ENCODE results near the gene NSDHL. TPM values are rescaled to one million over a fixed set of nuclear protein-coding genes. Genes with fewer than 3 reads are reported as not detected.

The NSDHL gene
- total and polyA plus RNA-seq, 4 experiments from 2014 or later, result 6.5 to 20.3 (median 11.4) TPM

DNA sequence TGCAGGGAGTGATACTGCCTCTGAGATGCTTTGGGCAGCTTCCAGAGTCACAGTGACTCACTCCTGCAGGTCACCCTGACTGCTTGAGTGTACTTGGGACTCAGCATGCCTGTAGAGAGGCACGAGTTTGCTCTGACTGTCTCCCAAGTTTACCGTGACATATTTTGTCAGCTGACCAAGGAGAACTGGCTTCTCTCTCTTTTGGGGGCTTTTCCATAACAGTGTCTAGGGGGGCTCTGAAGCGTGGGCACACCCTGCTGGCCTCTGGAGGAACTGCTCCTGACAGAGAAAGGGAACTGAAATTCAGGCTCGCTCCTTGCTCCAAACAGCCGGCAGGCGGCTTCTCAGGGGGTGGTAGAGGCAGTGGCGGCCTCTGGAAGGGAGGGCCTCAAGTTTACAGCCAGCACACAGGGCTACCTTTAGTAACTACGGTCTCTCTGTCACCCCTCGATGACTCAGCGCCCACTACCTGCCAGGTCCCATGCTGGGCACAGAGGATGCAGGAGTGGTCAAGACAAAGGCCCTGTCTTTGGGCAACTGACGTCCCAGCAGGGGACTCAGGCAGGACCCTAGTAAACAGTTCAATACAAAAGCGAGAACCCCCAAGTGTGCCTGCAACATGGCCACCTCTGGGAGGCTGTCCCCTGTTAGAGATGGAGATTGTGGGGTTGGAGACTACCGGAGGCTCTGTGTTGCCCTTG, 84.8 kb downstream of the NSDHL start:
- ChIA-PET CTCF (ENCODE audit: partially characterized antibody) (no interaction called here), POLR2A (ENCODE audit: partially characterized antibody) (no interaction called here)
- H3K4me1 Mint-ChIP-seq, result no peaks in the 10 kb centered on the region
- no peaks in the 10 kb centered on the region for H3K36me3 Mint-ChIP-seq
- intact Hi-C loops (cut with micrococcal nuclease), result no loop called here
- H3K9me3 Mint-ChIP-seq, result no peaks in the 10 kb centered on the region
- no peaks in the 10 kb centered on the region for H3K27me3 Mint-ChIP-seq
- H3K4me3 ChIP-seq (ENCODE audit: low read length in 2 of 2), result no peak overlapping the region
- H3K9me3 ChIP-seq (ENCODE audit: control insufficient read depth in 1 of 2, low read length in 2 of 2), result no peaks in the 10 kb centered on the region
- no peak overlapping the region for H3K4me3 Mint-ChIP-seq
- H3K27ac Mint-ChIP-seq, result no peak overlapping the region
- H3K27ac ChIP-seq (ENCODE audit: low read depth, low read length), result no peak overlapping the region
- no peaks in the 10 kb centered on the region for H3K4me1 ChIP-seq (ENCODE audit: insufficient read depth, low read length)
- DNase-seq, result no peak
- no peaks in the 10 kb centered on the region for H3K27me3 ChIP-seq (ENCODE audit: insufficient read depth, low read length)
- H3K36me3 ChIP-seq (ENCODE audit: insufficient read depth, low read length), result no peaks in the 10 kb centered on the region

DNA sequence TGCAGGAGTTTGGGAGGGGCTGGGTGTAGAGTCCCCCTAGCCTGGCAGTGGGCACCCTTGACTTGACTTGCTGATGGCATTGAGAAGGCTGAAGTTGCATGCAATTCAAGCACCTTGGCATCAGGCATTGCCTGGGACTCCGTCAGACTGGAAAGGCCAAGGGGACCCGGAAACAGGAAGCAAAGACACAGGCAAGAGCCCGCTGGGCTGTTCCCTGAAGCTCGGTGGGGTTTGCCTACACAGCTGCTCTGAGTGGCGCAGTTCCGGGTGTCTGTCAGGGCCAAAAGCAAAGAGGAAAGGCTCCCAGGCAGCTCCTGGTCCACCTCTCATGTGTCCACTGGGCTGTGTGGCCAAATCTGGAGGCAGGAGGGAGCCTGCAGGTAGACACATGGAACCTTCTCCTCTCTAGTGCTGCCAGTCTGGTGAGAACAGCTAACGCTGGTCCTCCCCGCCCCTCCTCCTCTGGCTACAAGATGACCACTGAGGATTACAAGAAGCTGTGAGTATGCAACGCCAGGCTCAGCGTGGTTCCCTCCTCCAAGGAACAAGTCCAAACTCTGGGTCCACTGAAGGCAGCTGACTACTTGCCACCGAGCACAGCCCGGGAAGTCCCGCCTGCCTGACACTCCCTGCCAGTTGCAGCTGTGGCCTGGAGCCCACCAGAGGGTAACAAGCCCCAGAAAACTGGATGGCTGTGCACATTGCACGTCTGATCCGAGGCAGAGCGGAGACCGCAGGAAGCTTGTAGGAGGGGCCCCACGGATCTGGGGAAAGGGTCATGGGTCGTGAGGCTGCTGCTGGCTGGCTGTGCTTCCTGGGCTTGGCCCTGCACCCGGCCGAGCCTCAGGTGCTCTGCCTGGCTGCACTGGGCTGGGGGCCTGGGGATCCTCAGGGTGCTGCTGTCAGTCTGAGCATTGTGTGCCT, 87.1 kb downstream of the NSDHL start:
- Histone ChIP-seq H3K4me3 (ENCODE audit: low read length in 2 of 2) (no peak overlapping the region), H3K4me1 (ENCODE audit: insufficient read depth, low read length) (no peaks in the 10 kb centered on the region), H3K27ac (ENCODE audit: low read depth, low read length) (no peak overlapping the region), H3K9me3 (ENCODE audit: control insufficient read depth in 1 of 2, low read length in 2 of 2) (no peaks in the 10 kb centered on the region), H3K27me3 (ENCODE audit: insufficient read depth, low read length) (no peaks in the 10 kb centered on the region), H3K36me3 (ENCODE audit: insufficient read depth, low read length) (no peaks in the 10 kb centered on the region)
- no peaks in the 10 kb centered on the region for H3K36me3 Mint-ChIP-seq
- H3K4me3 Mint-ChIP-seq, result no peak overlapping the region
- no peaks in the 10 kb centered on the region for H3K9me3 Mint-ChIP-seq
- no peak for DNase-seq
- no peak overlapping the region for H3K27ac Mint-ChIP-seq
- H3K4me1 Mint-ChIP-seq, result peaks cover 0 to 3% (median 0%) of the 10 kb centered on the region in 4 donors
- intact Hi-C loops (cut with micrococcal nuclease), result no loop called here
- CTCF ChIA-PET (ENCODE audit: partially characterized antibody), result interaction anchor here (1.3 kb wide), 1 partner anchor 10 kb away, joined by 3 read pairs; no protein-coding TSS in a partner anchor
- no peaks in the 10 kb centered on the region for H3K27me3 Mint-ChIP-seq
- POLR2A ChIA-PET (ENCODE audit: partially characterized antibody), result no interaction called here

DNA sequence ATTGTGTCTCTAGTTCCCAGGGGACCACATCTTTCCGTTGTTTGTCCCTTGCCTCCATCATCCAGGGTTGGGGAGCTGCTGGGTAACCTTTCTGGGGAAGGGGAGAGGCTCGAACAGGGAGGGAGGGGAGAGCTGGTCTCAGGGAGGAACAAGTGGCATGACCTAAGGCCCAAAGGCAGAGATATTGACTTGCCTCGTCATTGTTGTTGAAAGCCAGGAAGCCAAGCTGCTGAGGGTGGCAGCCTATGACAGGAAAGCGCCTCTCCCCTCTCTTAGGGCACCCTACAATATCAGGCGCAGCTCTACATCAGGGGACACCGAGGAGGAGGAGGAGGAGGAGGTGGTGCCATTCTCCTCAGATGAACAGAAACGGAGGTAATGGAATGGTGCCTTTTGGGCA, 87.8 kb downstream of the NSDHL start:
- H3K36me3 ChIP-seq (ENCODE audit: insufficient read depth, low read length), result no peaks in the 10 kb centered on the region
- H3K4me3 Mint-ChIP-seq, result no peak overlapping the region
- no peak overlapping the region for H3K27ac Mint-ChIP-seq
- no peak overlapping the region for H3K27ac ChIP-seq (ENCODE audit: low read depth, low read length)
- H3K9me3 ChIP-seq (ENCODE audit: control insufficient read depth in 1 of 2, low read length in 2 of 2), result no peaks in the 10 kb centered on the region
- no peaks in the 10 kb centered on the region for H3K4me1 ChIP-seq (ENCODE audit: insufficient read depth, low read length)
- ChIA-PET POLR2A (ENCODE audit: partially characterized antibody) (no interaction called here), CTCF (ENCODE audit: partially characterized antibody) (interaction anchor here (1.3 kb wide), 1 partner anchor 11 kb away, joined by 3 read pairs; no protein-coding TSS in a partner anchor)
- no peaks in the 10 kb centered on the region for H3K27me3 Mint-ChIP-seq
- intact Hi-C loops (cut with micrococcal nuclease), result no loop called here
- no peaks in the 10 kb centered on the region for H3K9me3 Mint-ChIP-seq
- H3K36me3 Mint-ChIP-seq, result no peaks in the 10 kb centered on the region
- no peak overlapping the region for H3K4me3 ChIP-seq (ENCODE audit: low read length in 2 of 2)
- peaks cover 0 to 3% (median 0%) of the 10 kb centered on the region in 4 donors for H3K4me1 Mint-ChIP-seq
- DNase-seq, result no peak
- no peaks in the 10 kb centered on the region for H3K27me3 ChIP-seq (ENCODE audit: insufficient read depth, low read length)

Other genes with a start within 250 kb of the NSDHL start
- not detected for gene GABRQ, start 193.2 kb upstream of the NSDHL start, total RNA-seq
- not detected for gene GABRQ, start 193.2 kb upstream of the NSDHL start, polyA plus RNA-seq
- not detected for gene MAGEA3, start 132.3 kb upstream of the NSDHL start, total RNA-seq
- gene MAGEA3, start 132.3 kb upstream of the NSDHL start, polyA plus RNA-seq, result not detected
- gene CSAG2, start 121.8 kb upstream of the NSDHL start, total RNA-seq, result not detected
- not detected for gene CSAG2, start 121.8 kb upstream of the NSDHL start, polyA plus RNA-seq
- not detected for gene MAGEA2B, start 116.4 kb upstream of the NSDHL start, total RNA-seq
- gene MAGEA2B, start 116.4 kb upstream of the NSDHL start, polyA plus RNA-seq, result not detected
- gene CSAG1, start 97.3 kb upstream of the NSDHL start, total RNA-seq, result not detected
- gene CSAG1, start 97.3 kb upstream of the NSDHL start, polyA plus RNA-seq, result not detected
- gene MAGEA12, start 97.3 kb upstream of the NSDHL start, total RNA-seq, result not detected
- gene MAGEA12, start 97.3 kb upstream of the NSDHL start, polyA plus RNA-seq, result not detected
- not detected for gene MAGEA2, start 77.2 kb upstream of the NSDHL start, total RNA-seq
- not detected for gene MAGEA2, start 77.2 kb upstream of the NSDHL start, polyA plus RNA-seq
- gene CSAG3, start 71.8 kb upstream of the NSDHL start, total RNA-seq, result not detected
- gene CSAG3, start 71.8 kb upstream of the NSDHL start, polyA plus RNA-seq, result not detected
- not detected for gene MAGEA6, start 61.4 kb upstream of the NSDHL start, total RNA-seq
- gene MAGEA6, start 61.4 kb upstream of the NSDHL start, polyA plus RNA-seq, result not detected
- gene CETN2, start 306 bp upstream of the NSDHL start, total RNA-seq, result 1 to 10 TPM; 5.6 to 6.5 TPM
- 10 to 100 TPM; 24.9 to 31.4 TPM for gene CETN2, start 306 bp upstream of the NSDHL start, polyA plus RNA-seq
- 1 to 10 TPM; 2.0 to 2.2 TPM for gene ZNF185, start 67.0 kb downstream of the NSDHL start, total RNA-seq
- gene ZNF185, start 67.0 kb downstream of the NSDHL start, polyA plus RNA-seq, result 1 to 10 TPM; 2.7 to 2.9 TPM
- under 1 TPM; 0.28 to 0.29 TPM for gene PNMA5, start 163.1 kb downstream of the NSDHL start, total RNA-seq
- under 1 TPM; 0.05 to 0.18 TPM for gene PNMA5, start 163.1 kb downstream of the NSDHL start, polyA plus RNA-seq
- gene PNMA3, start 225.4 kb downstream of the NSDHL start, total RNA-seq, result 10 to 100 TPM; 11.4 to 14.3 TPM
- under 1 TPM; 0.21 to 0.42 TPM for gene PNMA3, start 225.4 kb downstream of the NSDHL start, polyA plus RNA-seq
- under 1 TPM in 1 of 2 experiments, not detected in 1; 0.23 TPM for gene PNMA6A, start 241.4 kb downstream of the NSDHL start, total RNA-seq
- under 1 TPM in 1 of 2 donors, not detected in 1; 0.08 TPM for gene PNMA6A, start 241.4 kb downstream of the NSDHL start, polyA plus RNA-seq

All from CD4-positive, alpha-beta memory T cell (primary cell).